HG02885 (cell line): ENCODE data around the gene GNG4.
"Not testable (repeated sequence)": the region's sequence is repeated elsewhere in the genome, so short reads cannot be mapped to it uniquely, and the experiment has no call there.

Experiments
- ATAC-seq: cut with Tn5 transposase; IDR thresholded peaks from one replicate; pipeline ENCODE4 v1.9.1; 2021; ENCODE audit warnings: mild to moderate bottlenecking; ENCODE audit not compliant: unreplicated experiment, poor library complexity

Gene GNG4

GRCh38 chr1:235546369-235547155 lies 103.0 kb downstream of the GNG4 start:
- ATAC-seq, result not testable (repeated sequence)

DNA sequence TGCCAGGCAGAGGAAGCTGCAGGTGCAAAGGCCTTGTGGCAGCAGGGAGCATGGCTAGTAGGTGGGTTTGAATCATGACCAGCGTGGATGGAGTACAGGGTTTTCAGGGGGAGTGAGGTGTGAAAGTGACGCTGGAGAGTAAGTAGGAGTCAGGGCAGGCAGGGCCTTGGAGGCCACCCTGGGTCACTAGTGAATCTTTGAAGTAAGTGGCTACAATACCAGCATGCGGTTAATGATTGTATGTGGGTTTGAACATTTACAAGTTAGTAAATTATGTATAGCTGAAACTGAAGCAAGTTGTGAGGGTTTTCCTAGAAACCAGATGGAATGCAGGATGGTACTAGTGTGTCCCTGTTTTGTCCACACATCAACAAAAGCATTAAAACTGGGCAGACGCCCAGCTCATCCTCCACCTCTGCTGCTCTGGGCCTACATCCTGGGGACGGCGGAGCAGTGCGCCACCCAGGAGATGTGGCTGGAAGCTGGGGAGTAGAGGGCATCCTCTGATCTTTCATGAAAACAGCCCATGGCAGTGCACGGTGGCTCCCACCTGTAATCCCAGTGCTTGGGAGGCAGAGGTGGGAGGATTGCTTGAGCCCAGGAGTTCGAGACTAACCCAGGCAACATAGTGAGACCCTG lies 104.2 kb downstream of the GNG4 start:
- no peak for ATAC-seq

DNA sequence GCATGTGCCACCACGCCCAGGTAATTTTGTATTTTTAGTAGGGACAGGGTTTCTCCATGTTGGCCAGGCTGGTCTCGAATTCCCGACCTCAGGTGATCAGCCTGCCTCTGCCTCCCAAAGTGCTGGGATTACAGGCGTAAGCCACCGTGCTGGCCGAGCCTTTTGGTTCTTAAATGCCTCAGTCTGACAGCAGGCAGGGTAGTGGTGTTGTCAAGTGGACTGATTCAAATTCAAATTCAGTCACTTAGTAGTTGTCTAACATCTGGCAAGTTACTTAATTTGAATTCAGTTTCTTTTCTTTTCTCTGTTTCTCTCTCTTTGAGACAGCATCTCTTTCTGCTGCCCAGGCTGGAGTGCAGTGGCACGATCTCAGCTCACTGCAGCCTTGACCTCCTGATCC lies 106.7 kb downstream of the GNG4 start:
- ATAC-seq, result not testable (repeated sequence)

- ATAC-seq, result no peak
These were observed 116.0 kb downstream of the GNG4 start for GRCh38 chr1:235533476-235534168.

GRCh38 chr1:235532360-235532759 lies 117.2 kb downstream of the GNG4 start:
- no peak for ATAC-seq

DNA sequence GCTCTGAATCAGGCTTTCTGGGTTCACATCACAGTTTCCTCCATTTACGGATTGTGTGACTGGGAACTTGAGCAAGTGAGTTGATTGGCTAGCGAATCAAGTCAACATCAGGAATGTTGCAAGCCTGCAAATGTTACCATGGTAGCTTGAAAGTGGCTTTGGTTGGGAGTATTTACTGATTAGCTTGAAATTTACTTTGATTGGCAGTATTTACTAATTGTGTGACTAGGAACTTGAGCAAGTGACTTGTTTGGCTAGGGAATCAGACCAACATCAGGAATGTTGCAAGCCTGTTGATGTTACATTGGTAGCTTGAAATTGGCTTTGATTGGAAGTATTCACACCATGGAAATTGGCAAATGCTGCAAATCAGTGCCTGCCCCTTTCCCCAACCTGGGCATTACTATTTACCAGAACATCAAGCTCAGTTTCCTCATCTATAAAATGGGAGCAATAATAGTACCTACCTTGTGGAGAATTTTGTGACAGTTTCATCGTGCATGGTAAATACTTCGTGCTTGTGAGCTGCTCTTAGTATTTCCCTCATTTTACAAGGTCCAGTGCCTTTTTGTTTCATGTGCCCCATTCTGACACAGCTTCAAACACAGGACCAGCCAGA lies 122.3 kb downstream of the GNG4 start:
- ATAC-seq, result no peak

DNA sequence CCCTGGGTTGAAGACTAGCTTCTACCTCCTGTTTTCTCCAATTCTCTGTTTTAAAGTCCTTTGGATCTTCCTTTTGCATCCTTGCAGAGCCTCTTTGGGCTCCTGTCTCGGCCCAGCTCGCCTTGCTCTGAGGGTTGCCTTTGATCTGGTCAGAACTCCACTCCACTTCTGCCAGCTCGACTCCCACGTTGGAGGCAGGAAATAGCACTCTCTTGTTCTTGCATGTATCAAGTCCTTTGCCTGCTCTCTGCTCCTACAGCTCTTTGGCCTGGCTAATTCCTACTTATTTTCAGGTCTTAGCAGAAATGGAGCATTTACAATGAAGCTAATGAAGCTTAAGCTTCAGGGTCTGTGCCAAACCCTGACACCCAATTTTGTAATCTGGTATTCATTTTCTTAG lies 124.3 kb downstream of the GNG4 start:
- ATAC-seq, result no peak

GRCh38 chr1:235516862-235517446 lies 132.6 kb downstream of the GNG4 start:
- ATAC-seq, result no peak

- ATAC-seq, result no peak
These were observed 133.6 kb downstream of the GNG4 start for GRCh38 chr1:235515844-235516512.

DNA sequence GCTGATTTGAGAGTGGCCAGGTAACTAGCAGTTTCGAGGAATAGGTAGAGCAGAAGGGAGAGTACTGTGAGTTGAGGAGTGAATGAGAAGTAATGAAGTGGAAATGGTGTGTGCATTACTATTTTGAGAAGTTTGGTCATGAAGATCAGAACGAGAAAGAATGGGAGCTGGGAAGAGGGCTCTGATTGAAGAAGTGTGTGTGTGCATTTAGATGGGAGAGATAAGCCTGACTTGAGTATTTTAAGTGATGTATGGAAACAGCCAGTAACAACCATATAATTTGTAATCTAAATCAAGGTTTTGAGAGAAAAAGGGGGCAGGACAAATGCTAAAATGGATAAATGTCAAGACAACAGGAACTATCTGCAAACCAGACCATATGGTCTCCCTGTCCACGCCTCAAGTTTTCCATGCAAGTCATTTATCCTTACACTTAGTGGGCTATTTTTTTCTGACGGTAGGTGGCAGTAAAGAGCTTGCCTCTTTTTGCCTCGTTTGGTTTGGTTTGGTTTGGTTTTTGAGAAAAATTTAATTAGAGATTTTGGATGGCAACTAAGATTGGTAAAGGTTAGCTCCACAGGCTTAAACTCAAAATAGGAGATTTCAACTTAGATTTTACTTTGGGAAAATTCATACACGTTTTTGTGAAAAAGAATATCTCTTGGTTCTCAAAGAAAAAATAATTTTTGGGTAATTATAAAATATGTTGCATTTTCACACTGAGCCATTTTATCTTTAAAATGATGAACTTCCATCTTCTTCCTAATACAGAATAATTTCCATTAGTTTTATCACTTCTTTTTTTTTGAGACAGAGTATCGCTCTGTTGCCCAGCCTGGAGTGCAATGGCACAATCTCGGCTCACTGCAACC lies 135.9 kb downstream of the GNG4 start:
- ATAC-seq, result no peak

GRCh38 chr1:235511470-235512240 lies 137.9 kb downstream of the GNG4 start:
- no peak for ATAC-seq

GRCh38 chr1:235510823-235511222 lies 138.8 kb downstream of the GNG4 start:
- ATAC-seq, result no peak

DNA sequence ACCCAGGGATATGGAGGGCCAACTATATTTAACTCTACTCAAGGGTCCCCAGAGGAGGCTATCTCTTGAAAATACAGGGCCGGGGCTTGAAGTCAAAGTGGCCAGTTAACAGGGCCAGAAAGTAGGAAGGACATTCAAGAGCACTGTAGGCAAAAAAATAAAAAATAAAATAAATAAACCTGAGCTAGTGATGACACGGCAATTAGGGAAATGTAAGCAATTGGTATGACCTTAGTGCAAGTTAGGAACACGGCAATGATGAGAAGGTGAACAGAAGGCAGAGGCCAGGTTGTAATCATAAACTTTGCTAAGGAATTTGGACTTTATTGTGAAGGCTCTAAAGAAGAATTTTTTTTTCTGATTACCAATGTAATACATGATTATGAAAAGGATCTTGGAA lies 142.0 kb downstream of the GNG4 start:
- ATAC-seq, result no peak

DNA sequence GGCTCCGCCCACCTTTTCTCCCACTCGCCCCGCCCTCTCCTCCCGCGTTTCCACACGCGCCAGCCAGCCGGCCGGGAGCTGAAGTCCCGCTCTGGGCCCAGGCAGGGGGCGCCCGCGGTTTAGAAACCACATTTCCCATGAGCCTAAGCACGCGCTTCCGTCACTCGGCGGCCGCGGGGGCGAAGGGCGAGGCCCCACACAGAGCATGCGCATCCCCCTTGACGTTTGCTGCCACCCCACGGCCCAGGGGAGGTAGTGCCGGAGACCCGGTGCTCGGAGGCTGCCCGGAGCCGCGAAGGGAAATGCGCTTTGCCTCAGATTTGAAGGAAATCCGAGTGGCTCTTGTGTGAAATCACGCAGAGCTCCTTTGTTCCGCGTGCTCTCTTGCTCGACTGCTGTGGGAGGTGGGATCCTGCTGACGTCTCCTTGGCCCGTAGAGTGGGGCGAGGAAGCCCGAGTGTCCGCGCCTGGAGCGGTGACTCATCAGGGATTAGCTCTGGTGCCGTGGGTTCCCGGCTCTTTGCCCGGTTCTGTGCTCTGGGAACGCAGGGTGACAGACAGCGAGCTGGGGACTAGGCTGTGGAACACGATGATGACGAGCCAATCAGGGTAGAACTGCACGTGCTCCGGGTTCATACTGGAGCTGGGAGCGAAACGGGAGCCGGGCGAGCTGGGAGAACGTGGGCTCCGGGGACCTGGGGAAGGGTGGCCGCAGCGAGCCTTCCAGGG lies 144.9 kb downstream of the GNG4 start:
- peak; percentile 85 for ATAC-seq

- ATAC-seq, result peak; percentile 44
These were observed 145.5 kb downstream of the GNG4 start, which contains the start of gene B3GALNT2 for GRCh38 chr1:235504122-235504493. TSS of gene B3GALNT2 (minus strand) at chr1:235504452. CDS start at chr1:235504252, 200 bp downstream.

GRCh38 chr1:235503403-235504121 lies 146.0 kb downstream of the GNG4 start:
- peak; percentile 7 for ATAC-seq
